Stimulated activated naive B cell treated with anti-CD40 and anti-IgM and Interleukin-4, amounts not matched to agents 10 μg/mL and 1 μg/mL and 100 μg/mL, for 72 hours (primary cell): ENCODE measurements around the gene SFXN4.
A peak's percentile ranks its signal among the peaks of the same experiment; 100 is the strongest.
"Not testable (repeated sequence)": the region's sequence is repeated elsewhere in the genome, so short reads cannot be mapped to it uniquely, and the experiment has no call there.

ENCODE experiments used
- ATAC-seq, 2 donors: fragments of 150-1000 bp; cut with Tn5 transposase; replicated peaks; 2 replicates each; pipeline ENCODE4 v1.10.0; 2021; ENCODE audit warnings: moderate library complexity in 1 of 2
- DNase-seq: peaks from one replicate; pipeline ENCODE4 v3.0.0; 2021
- H3K27ac Mint-ChIP-seq: one replicate; pipeline ENCODE4 v1.8.0; 2022; ENCODE audit warnings: mild to moderate bottlenecking, mixed read lengths
- H3K27me3 Mint-ChIP-seq, 2 donors: one replicate each; pipeline ENCODE4 v1.8.0; 2022; ENCODE audit warnings: mixed read lengths in 2 of 2
- H3K36me3 Mint-ChIP-seq, 2 donors: one replicate each; pipeline ENCODE4 v1.8.0; 2022; ENCODE audit warnings: mixed read lengths in 2 of 2, mild to moderate bottlenecking in 1 of 2
- H3K4me1 Mint-ChIP-seq, 2 donors: one replicate each; pipeline ENCODE4 v1.8.0; 2022; ENCODE audit warnings: mixed read lengths in 2 of 2, mild to moderate bottlenecking in 1 of 2
- H3K4me3 Mint-ChIP-seq, 2 donors: one replicate each; pipeline ENCODE4 v1.8.0; 2022; ENCODE audit warnings: mild to moderate bottlenecking in 2 of 2, mixed read lengths in 2 of 2, moderate library complexity in 1 of 2
- H3K9me3 Mint-ChIP-seq, 2 donors: one replicate each; pipeline ENCODE4 v1.8.0; 2022; ENCODE audit warnings: mixed read lengths in 2 of 2, mild to moderate bottlenecking in 1 of 2

The SFXN4 gene

GRCh38 chr10:119176166-119176565 is 10.7 kb upstream of the SFXN4 start:
- DNase-seq: no peak
- Mint-ChIP-seq H3K4me1 (peaks cover 11 to 12% of the 10 kb centered on the region in 2 donors), H3K9me3 (no peaks in the 10 kb centered on the region), H3K36me3 (peaks cover 22 to 32% of the 10 kb centered on the region in 2 donors), H3K27me3 (no peaks in the 10 kb centered on the region), H3K27ac (no peak overlapping the region), H3K4me3 (no peak overlapping the region)
- no peak for ATAC-seq

GRCh38 chr10:119174109-119174508 is 8.6 kb upstream of the SFXN4 start:
- H3K27ac Mint-ChIP-seq: no peak overlapping the region

GRCh38 chr10:119167041-119167440 is 1.5 kb upstream of the SFXN4 start:
- Mint-ChIP-seq H3K27me3 (no peaks in the 10 kb centered on the region), H3K4me1 (peaks cover 16 to 30% of the 10 kb centered on the region in 2 donors), H3K27ac (peak overlapping the region; percentile 95), H3K36me3 (peaks cover 29 to 43% of the 10 kb centered on the region in 2 donors), H3K4me3 (peak overlapping the region; percentile 93 to 95), H3K9me3 (no peaks in the 10 kb centered on the region)
- DNase-seq: no peak
- ATAC-seq: no peak

More at GRCh38 chr10:119174109-119174508, 8.6 kb upstream of the SFXN4 start:
- DNase-seq: no peak
- H3K36me3 Mint-ChIP-seq: peaks cover 31 to 44% of the 10 kb centered on the region in 2 donors
- no peaks in the 10 kb centered on the region for H3K27me3 Mint-ChIP-seq
- H3K4me1 Mint-ChIP-seq: peaks cover 11 to 12% of the 10 kb centered on the region in 2 donors
- H3K9me3 Mint-ChIP-seq: no peaks in the 10 kb centered on the region
- ATAC-seq: no peak
- no peak overlapping the region for H3K4me3 Mint-ChIP-seq

GRCh38 chr10:119166564-119166963 is 1.1 kb upstream of the SFXN4 start:
- H3K9me3 Mint-ChIP-seq: no peaks in the 10 kb centered on the region
- DNase-seq: no peak
- H3K4me3 Mint-ChIP-seq: peak overlapping the region; percentile 93 to 95
- H3K36me3 Mint-ChIP-seq: peaks cover 34 to 44% of the 10 kb centered on the region in 2 donors
- no peak for ATAC-seq
- H3K4me1 Mint-ChIP-seq: peaks cover 16 to 30% of the 10 kb centered on the region in 2 donors
- no peaks in the 10 kb centered on the region for H3K27me3 Mint-ChIP-seq
- H3K27ac Mint-ChIP-seq: peak overlapping the region; percentile 95

- Mint-ChIP-seq H3K36me3 (peaks cover 32 to 43% of the 10 kb centered on the region in 2 donors), H3K27ac (peak overlapping the region; percentile 95), H3K9me3 (no peaks in the 10 kb centered on the region), H3K27me3 (no peaks in the 10 kb centered on the region), H3K4me1 (peaks cover 16 to 30% of the 10 kb centered on the region in 2 donors), H3K4me3 (peak overlapping the region; percentile 93 to 95)
- ATAC-seq: no peak
- no peak for DNase-seq
Measured at GRCh38 chr10:119166118-119166500, 595 bp upstream of the SFXN4 start.

- peaks cover 41 to 47% of the 10 kb centered on the region in 2 donors for H3K36me3 Mint-ChIP-seq
- ATAC-seq (no peak), DNase-seq (no peak)
- no peak overlapping the region for H3K27ac Mint-ChIP-seq
- H3K4me3 Mint-ChIP-seq: no peak overlapping the region
- no peaks in the 10 kb centered on the region for H3K27me3 Mint-ChIP-seq
- H3K9me3 Mint-ChIP-seq: no peaks in the 10 kb centered on the region
- peaks cover 16 to 30% of the 10 kb centered on the region in 2 donors for H3K4me1 Mint-ChIP-seq
Measured at GRCh38 chr10:119162452-119163092, 2.9 kb downstream of the SFXN4 start.

GRCh38 chr10:119161680-119162451 is 3.6 kb downstream of the SFXN4 start:
- no peak overlapping the region for H3K4me3 Mint-ChIP-seq
- no peaks in the 10 kb centered on the region for H3K9me3 Mint-ChIP-seq
- H3K27ac Mint-ChIP-seq: no peak overlapping the region
- no peak for DNase-seq
- no peak for ATAC-seq
- peaks cover 14 to 25% of the 10 kb centered on the region in 2 donors for H3K4me1 Mint-ChIP-seq
- no peaks in the 10 kb centered on the region for H3K27me3 Mint-ChIP-seq
- peaks cover 39 to 42% of the 10 kb centered on the region in 2 donors for H3K36me3 Mint-ChIP-seq

- Mint-ChIP-seq H3K36me3 (peaks cover 53 to 57% of the 10 kb centered on the region in 2 donors), H3K27ac (no peak overlapping the region)
Measured at GRCh38 chr10:119159332-119159731, 6.2 kb downstream of the SFXN4 start.

GRCh38 chr10:119153661-119154060 is 11.9 kb downstream of the SFXN4 start:
- no peaks in the 10 kb centered on the region for H3K27me3 Mint-ChIP-seq
- no peak overlapping the region for H3K4me3 Mint-ChIP-seq
- H3K36me3 Mint-ChIP-seq: peaks cover 62 to 70% of the 10 kb centered on the region in 2 donors
- H3K27ac Mint-ChIP-seq: no peak overlapping the region
- DNase-seq (no peak), ATAC-seq (no peak)
- no peaks in the 10 kb centered on the region for H3K9me3 Mint-ChIP-seq
- no peaks in the 10 kb centered on the region for H3K4me1 Mint-ChIP-seq

More at GRCh38 chr10:119159332-119159731, 6.2 kb downstream of the SFXN4 start:
- ATAC-seq: no peak
- DNase-seq: no peak
- Mint-ChIP-seq H3K4me3 (no peak overlapping the region), H3K9me3 (no peaks in the 10 kb centered on the region), H3K4me1 (peaks cover 6 to 7% of the 10 kb centered on the region in 2 donors), H3K27me3 (no peaks in the 10 kb centered on the region)

GRCh38 chr10:119153041-119153440 is 12.5 kb downstream of the SFXN4 start:
- no peaks in the 10 kb centered on the region for H3K27me3 Mint-ChIP-seq
- no peak overlapping the region for H3K27ac Mint-ChIP-seq
- ATAC-seq (no peak), DNase-seq (no peak)
- peaks cover 59 to 67% of the 10 kb centered on the region in 2 donors for H3K36me3 Mint-ChIP-seq
- H3K4me3 Mint-ChIP-seq: no peak overlapping the region
- no peaks in the 10 kb centered on the region for H3K4me1 Mint-ChIP-seq
- no peaks in the 10 kb centered on the region for H3K9me3 Mint-ChIP-seq

GRCh38 chr10:119151601-119152000 is 13.9 kb downstream of the SFXN4 start:
- H3K4me1 Mint-ChIP-seq, ATAC-seq, DNase-seq, H3K4me3 Mint-ChIP-seq, H3K27ac Mint-ChIP-seq, H3K27me3 Mint-ChIP-seq, H3K9me3 Mint-ChIP-seq: not testable (repeated sequence)
- H3K36me3 Mint-ChIP-seq: peaks cover 57 to 66% of the 10 kb centered on the region in 2 donors

GRCh38 chr10:119149729-119150128 is 15.8 kb downstream of the SFXN4 start:
- ATAC-seq (no peak), DNase-seq (no peak)
- H3K27ac Mint-ChIP-seq: no peak overlapping the region
- H3K9me3 Mint-ChIP-seq: no peaks in the 10 kb centered on the region
- H3K4me1 Mint-ChIP-seq: no peaks in the 10 kb centered on the region
- H3K27me3 Mint-ChIP-seq: no peaks in the 10 kb centered on the region
- H3K4me3 Mint-ChIP-seq: no peak overlapping the region
- peaks cover 46 to 59% of the 10 kb centered on the region in 2 donors for H3K36me3 Mint-ChIP-seq

GRCh38 chr10:119149157-119149556 is 16.4 kb downstream of the SFXN4 start:
- no peak for ATAC-seq
- no peaks in the 10 kb centered on the region for H3K4me1 Mint-ChIP-seq
- H3K27ac Mint-ChIP-seq: peak overlapping the region; percentile 78
- no peaks in the 10 kb centered on the region for H3K9me3 Mint-ChIP-seq
- H3K27me3 Mint-ChIP-seq: no peaks in the 10 kb centered on the region
- H3K4me3 Mint-ChIP-seq: no peak overlapping the region
- H3K36me3 Mint-ChIP-seq: peaks cover 40 to 53% of the 10 kb centered on the region in 2 donors
- no peak for DNase-seq

- DNase-seq: no peak
- Mint-ChIP-seq H3K4me1 (no peaks in the 10 kb centered on the region), H3K4me3 (no peak overlapping the region), H3K9me3 (no peaks in the 10 kb centered on the region), H3K27me3 (no peaks in the 10 kb centered on the region), H3K36me3 (peaks cover 39 to 49% of the 10 kb centered on the region in 2 donors), H3K27ac (no peak overlapping the region)
- ATAC-seq: no peak
Measured at GRCh38 chr10:119143657-119144056, 21.9 kb downstream of the SFXN4 start.
